AG09319 (cell line): ENCODE measurements around the gene CMTM5.

Experiments
- DNase-seq: peaks from one replicate; pipeline ENCODE4 v3.0.0-alpha.2; 2010; ENCODE audit warnings: low read depth; ENCODE audit errors: extremely low read depth
- TF ChIP-seq, protein P1 (sequence below): IDR thresholded peaks from 2 replicates; pipeline ENCODE4 v1.5.1; 2011; ENCODE audit warnings: low read depth, mild to moderate bottlenecking, inconsistent platforms, low read length, moderate library complexity

The CMTM5 gene

DNA sequence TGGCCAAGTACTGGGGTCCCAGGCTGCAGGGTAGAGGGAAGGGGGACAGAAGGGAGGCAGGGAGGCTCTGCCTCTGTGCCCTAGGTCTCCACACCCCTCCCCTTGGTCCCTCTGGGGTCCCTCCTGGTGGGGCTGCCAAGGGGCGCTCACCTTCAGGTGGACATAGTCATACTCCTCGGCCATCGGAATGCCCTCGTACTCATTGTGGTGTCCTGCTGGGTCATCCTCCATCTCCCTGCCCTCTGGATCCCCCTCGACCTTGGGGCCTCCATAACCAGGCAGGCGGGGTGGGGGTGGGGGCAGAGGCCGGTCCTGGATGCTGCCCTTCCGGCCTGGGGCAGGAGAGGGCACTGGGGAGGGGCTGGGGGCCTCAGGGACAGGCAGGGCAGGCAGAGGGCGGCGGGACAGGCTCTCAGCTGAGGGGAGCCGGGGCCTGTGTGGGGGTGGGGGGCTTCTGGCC is 17.6 kb upstream of the CMTM5 start:
- no peak for DNase-seq
- TF ChIP-seq, protein P1, sequence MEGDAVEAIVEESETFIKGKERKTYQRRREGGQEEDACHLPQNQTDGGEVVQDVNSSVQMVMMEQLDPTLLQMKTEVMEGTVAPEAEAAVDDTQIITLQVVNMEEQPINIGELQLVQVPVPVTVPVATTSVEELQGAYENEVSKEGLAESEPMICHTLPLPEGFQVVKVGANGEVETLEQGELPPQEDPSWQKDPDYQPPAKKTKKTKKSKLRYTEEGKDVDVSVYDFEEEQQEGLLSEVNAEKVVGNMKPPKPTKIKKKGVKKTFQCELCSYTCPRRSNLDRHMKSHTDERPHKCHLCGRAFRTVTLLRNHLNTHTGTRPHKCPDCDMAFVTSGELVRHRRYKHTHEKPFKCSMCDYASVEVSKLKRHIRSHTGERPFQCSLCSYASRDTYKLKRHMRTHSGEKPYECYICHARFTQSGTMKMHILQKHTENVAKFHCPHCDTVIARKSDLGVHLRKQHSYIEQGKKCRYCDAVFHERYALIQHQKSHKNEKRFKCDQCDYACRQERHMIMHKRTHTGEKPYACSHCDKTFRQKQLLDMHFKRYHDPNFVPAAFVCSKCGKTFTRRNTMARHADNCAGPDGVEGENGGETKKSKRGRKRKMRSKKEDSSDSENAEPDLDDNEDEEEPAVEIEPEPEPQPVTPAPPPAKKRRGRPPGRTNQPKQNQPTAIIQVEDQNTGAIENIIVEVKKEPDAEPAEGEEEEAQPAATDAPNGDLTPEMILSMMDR: no peak

DNA sequence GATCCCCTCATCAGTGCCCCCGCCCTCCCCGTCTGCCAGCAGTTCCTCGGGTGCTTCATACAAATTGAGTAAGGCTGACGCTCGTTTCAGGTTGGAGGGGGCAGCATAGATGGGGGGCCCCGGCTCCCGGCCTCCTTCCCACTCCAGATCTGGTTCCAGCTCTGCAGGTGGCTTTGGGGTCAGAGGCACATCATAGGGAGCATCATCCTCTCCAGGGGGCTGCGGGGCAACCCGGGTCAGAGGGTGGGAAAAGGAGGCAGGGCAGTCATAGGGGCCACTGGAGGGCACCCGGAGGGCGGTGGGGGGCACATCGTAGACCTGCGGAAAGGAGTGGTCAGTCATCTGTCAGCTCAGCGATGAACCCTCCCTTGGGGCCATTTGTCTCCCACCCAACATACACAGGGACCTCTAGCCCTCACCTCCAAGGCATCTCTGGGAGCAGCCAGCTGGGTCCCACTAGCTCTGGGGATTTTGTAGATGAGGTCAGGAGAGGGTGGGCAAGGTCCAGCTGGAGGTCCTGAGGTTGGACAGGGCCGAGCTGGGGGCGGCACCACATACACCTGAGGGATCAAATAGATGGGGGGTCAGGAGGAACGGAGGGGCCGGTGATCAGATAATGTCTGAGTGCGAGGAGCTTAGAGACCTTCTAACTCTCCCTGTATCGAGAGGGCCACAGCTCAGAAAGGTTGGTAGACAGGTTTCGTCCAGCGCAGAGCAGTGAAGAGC is 17.0 kb upstream of the CMTM5 start:
- no peak for DNase-seq
- TF ChIP-seq, protein P1: no peak

- DNase-seq: no peak
- TF ChIP-seq, protein P1: no peak
Measured at GRCh38 chr14:23360496-23360895, 16.4 kb upstream of the CMTM5 start.

DNA sequence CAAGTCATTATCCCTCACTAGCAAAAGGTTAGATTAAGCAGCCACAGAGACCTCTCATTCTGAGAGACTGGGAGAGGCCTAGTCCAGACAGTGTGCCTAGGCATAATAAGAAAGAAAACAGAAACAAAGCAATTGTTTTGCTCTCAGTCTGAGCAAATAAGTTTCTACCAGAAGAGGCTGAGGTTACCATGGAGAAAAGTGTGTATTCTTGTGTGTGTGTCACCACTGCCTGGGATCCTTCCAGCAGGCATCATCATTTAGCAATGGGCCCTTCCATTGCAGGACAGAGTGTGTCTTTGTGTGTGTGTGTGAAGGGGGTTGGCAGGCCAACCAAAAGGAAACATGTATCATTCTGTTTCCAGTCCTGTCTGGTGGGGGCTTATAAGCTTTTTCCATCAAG is 15.5 kb upstream of the CMTM5 start:
- DNase-seq: no peak
- TF ChIP-seq, protein P1: no peak

DNA sequence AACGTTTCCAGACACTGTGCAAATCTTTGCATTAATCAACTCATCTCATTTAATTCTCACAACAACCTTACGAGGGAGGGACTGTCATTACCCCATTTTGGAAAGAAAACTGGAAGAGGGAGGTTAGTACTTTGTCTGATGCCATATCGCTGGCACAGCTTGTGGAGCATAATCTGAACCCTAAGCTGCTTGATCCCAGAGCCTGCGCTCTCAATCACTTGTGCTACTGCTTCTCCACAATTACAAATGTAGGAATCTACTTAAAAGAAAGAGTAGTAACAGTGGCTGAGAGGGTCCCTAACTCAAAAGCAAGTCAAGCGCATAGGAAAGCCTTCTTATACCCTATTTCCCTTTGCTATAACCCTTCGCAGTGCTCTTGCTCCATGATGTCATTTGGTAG is 15.1 kb upstream of the CMTM5 start:
- no peak for DNase-seq
- TF ChIP-seq, protein P1: no peak

DNA sequence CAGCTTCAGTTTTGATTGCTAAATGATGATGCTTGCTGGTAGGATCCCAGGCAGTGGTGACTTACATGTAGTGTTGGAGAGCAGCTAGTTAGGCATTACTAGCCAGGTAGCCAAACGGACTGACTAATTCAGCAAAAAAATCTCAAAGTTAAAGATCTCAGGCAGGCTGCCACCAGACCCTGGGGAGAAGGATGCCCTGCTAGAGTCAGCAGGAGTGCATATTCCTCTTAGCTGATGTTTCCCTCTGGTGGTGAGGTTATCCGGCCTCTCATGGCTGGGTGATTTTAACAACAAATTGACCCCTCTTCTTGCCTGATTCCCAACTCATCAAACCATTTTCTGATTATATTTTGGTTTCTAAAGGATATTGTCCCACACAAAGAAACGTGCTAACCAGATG is 14.6 kb upstream of the CMTM5 start:
- TF ChIP-seq, protein P1: peak; percentile 24
- DNase-seq: no peak

- TF ChIP-seq, protein P1: no peak
- DNase-seq: no peak
Measured at GRCh38 chr14:23364164-23365035, 12.4 kb upstream of the CMTM5 start.
